H1 (cell line): ENCODE measurements around the gene CTAG1A. TPM values are rescaled to one million over a fixed set of nuclear protein-coding genes. Genes with fewer than 3 reads are reported as not detected.

Experiments used
- CTCF ChIA-PET: fragments of 300-600 bp; sonication (Branson Sonifier 250); formaldehyde crosslinking; loops from one replicate; lab custom pipeline; 2021; ENCODE audit not compliant: partially characterized antibody; lab: Charles Lee
- POLR2A ChIA-PET: fragments of 300-600 bp; sonication (Branson Sonifier 250); formaldehyde crosslinking; loops from one replicate; lab custom pipeline; 2021; ENCODE audit warnings: inconsistent platforms; ENCODE audit not compliant: partially characterized antibody; lab: Charles Lee
- DNase-seq, 2 experiments: peaks; one replicate each; pipeline versions ENCODE4 v3.0.0 to v3.0.0-alpha.2; 2010 to 2022; ENCODE audit warnings: low spot score in 2 of 2, low read depth in 1 of 2, mixed read lengths in 1 of 2
- FAIRE-seq: peaks from 2 replicates; lab custom pipeline; 2011; peaks lifted over from hg19 to GRCh38; lab: Jason Lieb, UNC
- H2AFZ ChIP-seq: 2 replicates; pipeline ENCODE4 v1.8.1; 2012; ENCODE audit warnings: low read length, inconsistent platforms
- H2AK5ac ChIP-seq: 2 replicates; pipeline ENCODE4 v1.6.1; 2013; ENCODE audit warnings: low read depth, low read length
- H2BK120ac ChIP-seq: replicated peaks from 2 replicates; pipeline ENCODE3; 2013; ENCODE audit warnings: low read depth, low read length, inconsistent platforms
- H2BK12ac ChIP-seq: 2 replicates; pipeline ENCODE4 v1.6.1; 2013; ENCODE audit warnings: low read depth, low read length
- H2BK15ac ChIP-seq: 2 replicates; pipeline ENCODE4 v1.6.1; 2013; ENCODE audit warnings: low read length
- H2BK20ac ChIP-seq: 2 replicates; pipeline ENCODE4 v1.6.1; 2013; ENCODE audit warnings: low read length
- H2BK5ac ChIP-seq: 2 replicates; pipeline ENCODE4 v1.6.1; 2013; ENCODE audit warnings: low read depth, low read length
- H3K14ac ChIP-seq: 2 replicates; pipeline ENCODE4 v1.6.1; 2013; ENCODE audit warnings: inconsistent platforms; ENCODE audit not compliant: insufficient read length
- H3K18ac ChIP-seq: 2 replicates; pipeline ENCODE4 v1.6.1; 2013; ENCODE audit warnings: low read length; ENCODE audit errors: extremely low read depth
- H3K23ac ChIP-seq: 2 replicates; pipeline ENCODE4 v1.6.1; 2013; ENCODE audit warnings: inconsistent platforms; ENCODE audit not compliant: insufficient read length
- H3K23me2 ChIP-seq: 2 replicates; pipeline ENCODE4 v1.6.1; 2013; ENCODE audit warnings: low read depth, low read length
- H3K27ac ChIP-seq: 2 replicates; pipeline ENCODE4 v1.6.1; 2011; ENCODE audit warnings: low read depth, low read length, inconsistent platforms
- H3K27me3 ChIP-seq, 4 experiments: replicated peaks in 1 of 4; 1 replicate in 1 of 4; 2 replicates in 3 of 4; pipeline versions ENCODE4 v1.6.1 to v1.8.1; 2011 to 2013; ENCODE audit warnings: low read length in 3 of 4, mild to moderate bottlenecking in 3 of 4, inconsistent platforms in 2 of 4, mixed read lengths in 2 of 4, moderate library complexity in 1 of 4; ENCODE audit not compliant: control insufficient read depth in 3 of 4, insufficient read depth in 3 of 4; ENCODE audit errors: extremely low read depth in 1 of 4
- H3K36me3 ChIP-seq, 4 experiments: 2 replicates each; pipeline versions ENCODE4 v1.6.1 to v1.8.1; 2011 to 2013; ENCODE audit warnings: mild to moderate bottlenecking in 4 of 4, low read length in 3 of 4, moderate library complexity in 2 of 4, control low read depth in 1 of 4, inconsistent platforms in 1 of 4; ENCODE audit not compliant: insufficient read depth in 4 of 4, control insufficient read depth in 2 of 4
- H3K4ac ChIP-seq: replicated peaks from 2 replicates; pipeline ENCODE3; 2013; ENCODE audit warnings: low read length, low read depth, mixed read lengths, inconsistent platforms; ENCODE audit not compliant: insufficient read length
- H3K4me1 ChIP-seq, 4 experiments: replicated peaks in 1 of 4; 1 replicate in 1 of 4; 2 replicates in 3 of 4; pipeline versions ENCODE4 v1.6.1 to v1.8.1; 2011 to 2013; ENCODE audit warnings: low read length in 3 of 4, inconsistent platforms in 2 of 4, mixed read lengths in 1 of 4; ENCODE audit not compliant: insufficient read depth in 4 of 4, control insufficient read depth in 3 of 4
- H3K4me2 ChIP-seq, 2 experiments: 2 replicates each; pipeline versions ENCODE4 v1.6.1 to v1.8.1; 2011 to 2013; ENCODE audit warnings: low read depth in 2 of 2, low read length in 2 of 2, control low read depth in 1 of 2, inconsistent platforms in 1 of 2, mild to moderate bottlenecking in 1 of 2; ENCODE audit not compliant: insufficient read depth in 1 of 2
- H3K4me3 ChIP-seq, 4 experiments: fragments of 200-600, 300-600 bp in 1 of 4; sonication (generic), shearing (Covaris generic), sonication (Bioruptor Twin) in 1 of 4; 2 replicates each; pipeline versions ENCODE4 v1.5.1 to v1.8.1; 2011 to 2016; ENCODE audit warnings: low read length in 4 of 4, low read depth in 3 of 4, control low read depth in 2 of 4, inconsistent platforms in 2 of 4, mild to moderate bottlenecking in 2 of 4, mixed read lengths in 1 of 4, moderate library complexity in 1 of 4; ENCODE audit not compliant: insufficient read depth in 2 of 4; ENCODE audit errors: extremely low read depth in 1 of 4
- H3K56ac ChIP-seq: replicated peaks from 2 replicates; pipeline ENCODE3; 2013; ENCODE audit warnings: low read depth, mild to moderate bottlenecking, mixed read lengths, low read length, inconsistent platforms; ENCODE audit not compliant: insufficient read length
- H3K79me1 ChIP-seq: 2 replicates; pipeline ENCODE4 v1.6.1; 2013; ENCODE audit warnings: low read depth, low read length, control low read depth
- H3K79me2 ChIP-seq, 2 experiments: 2 replicates each; pipeline versions ENCODE4 v1.6.1 to v1.8.1; 2012 to 2013; ENCODE audit warnings: low read length in 2 of 2, mild to moderate bottlenecking in 2 of 2, inconsistent platforms in 1 of 2; ENCODE audit not compliant: insufficient read depth in 2 of 2, control insufficient read depth in 1 of 2
- H3K9ac ChIP-seq, 4 experiments: replicated peaks in 1 of 4; 1 replicate in 1 of 4; 2 replicates in 3 of 4; pipeline versions ENCODE4 v1.6.1 to v1.8.1; 2011 to 2013; ENCODE audit warnings: low read depth in 3 of 4, low read length in 3 of 4, control low read depth in 2 of 4, mild to moderate bottlenecking in 2 of 4, moderate library complexity in 2 of 4, inconsistent platforms in 1 of 4; ENCODE audit errors: extremely low read depth in 1 of 4
- H3K9me3 ChIP-seq, 2 experiments: 2 replicates each; pipeline versions ENCODE4 v1.6.1 to v1.8.1; 2012 to 2013; ENCODE audit warnings: mild to moderate bottlenecking in 2 of 2, moderate library complexity in 2 of 2, control low read depth in 1 of 2, inconsistent platforms in 1 of 2, low read depth in 1 of 2, low read length in 1 of 2, mixed read lengths in 1 of 2; ENCODE audit not compliant: insufficient read depth in 2 of 2
- H4K20me1 ChIP-seq, 2 experiments: replicated peaks in 1 of 2; 2 replicates each; pipeline versions ENCODE3 to v1.8.1; 2011 to 2013; ENCODE audit warnings: inconsistent platforms in 2 of 2, low read length in 2 of 2, mild to moderate bottlenecking in 1 of 2; ENCODE audit not compliant: insufficient read depth in 2 of 2, control insufficient read depth in 1 of 2
- H4K5ac ChIP-seq: 2 replicates; pipeline ENCODE4 v1.6.1; 2013; ENCODE audit warnings: low read length, low read depth, mixed read lengths, inconsistent platforms; ENCODE audit not compliant: insufficient read length
- H4K8ac ChIP-seq: 2 replicates; pipeline ENCODE4 v1.8.0; 2013; ENCODE audit warnings: mild to moderate bottlenecking, moderate library complexity, low read length, inconsistent platforms; ENCODE audit not compliant: insufficient read depth; ENCODE audit errors: extremely low read depth
- H4K91ac ChIP-seq: replicated peaks from 2 replicates; pipeline ENCODE3; 2013; ENCODE audit warnings: low read length, mixed read lengths, inconsistent platforms; ENCODE audit not compliant: insufficient read length
- CHD1 ChIP-seq: IDR thresholded peaks from 2 replicates; pipeline ENCODE4 v1.6.1; 2012; ENCODE audit warnings: low read depth, low read length, improper control_type of control experiment
- E2F6 ChIP-seq: IDR thresholded peaks from 2 replicates; pipeline ENCODE4 v1.6.1; 2012; ENCODE audit warnings: inconsistent platforms
- HDAC6 ChIP-seq: IDR thresholded peaks from one replicate; pipeline ENCODE4 v1.7.1; 2012; ENCODE audit warnings: low read depth, mild to moderate bottlenecking, inconsistent platforms, low read length, moderate library complexity
- POLR2AphosphoS5 ChIP-seq: IDR thresholded peaks from 2 replicates; pipeline ENCODE4 v1.6.1; 2011; ENCODE audit warnings: low read depth, low read length
- WGBS, 2 experiments: shearing (Covaris generic) in 1 of 2; methylation state at CpG; one replicate each; pipeline versions ENCODE4 v1.1.6 to v1.1.7; 2013 to 2015; ENCODE audit warnings: low lambda C conversion rate in 2 of 2, mixed read lengths in 2 of 2, inconsistent platforms in 1 of 2, low coverage in 1 of 2, missing lambda C conversion rate in 1 of 2; ENCODE audit not compliant: insufficient replicate concordance in 2 of 2, insufficient coverage in 1 of 2, insufficient read length in 1 of 2; ENCODE audit errors: extremely low coverage in 1 of 2, missing lambda C conversion rate in 1 of 2; 5-methylcytosine and 5-hydroxymethylcytosine counted together
- polyA plus RNA-seq, 7 experiments: library from polyadenylated mRNA; depleted of rRNA in 3 of 7; stranded (reverse) in 5 of 7; unstranded in 2 of 7; fragments of >200 nt in 5 of 7; fragments of 200-250 nt in 2 of 7; gene quantifications; 1 replicate in 5 of 7; 2 replicates in 1 of 7; 4 replicates in 1 of 7; pipeline versions ENCODE4 v1.2.1 to v1.2.3, GENCODE V29; 2011 to 2013; ENCODE audit warnings: missing spikeins in 2 of 7, mixed read lengths in 2 of 7
- total RNA-seq: library from RNA; stranded (reverse); fragmentation: NEBNext Ultra II Directional; extraction: Animal tissue kit (Norgen Biotek cat#: 25700); gene quantifications from 2 replicates; pipeline ENCODE4 v1.2.1, GENCODE V29; 2021

Gene CTAG1A
- total and polyA plus RNA-seq, 2 of the 8 experiments (the other 6 are each of a cell fraction or from before 2014, with no cell fraction given), result not detected

- H3K14ac ChIP-seq, result no peak overlapping the region
- H2BK5ac ChIP-seq, result no peak overlapping the region
- no peak overlapping the region for H2BK12ac ChIP-seq
- no peak overlapping the region for H3K4me3 ChIP-seq
- H3K18ac ChIP-seq, result no peak overlapping the region
- H4K91ac ChIP-seq, result no peak overlapping the region
- H4K20me1 ChIP-seq, result no peaks in the 10 kb centered on the region
- H3K27ac ChIP-seq, result no peak overlapping the region
- DNase-seq (no peak), FAIRE-seq (no peak)
- H3K36me3 ChIP-seq, result no peaks in the 10 kb centered on the region
- H2AFZ ChIP-seq, result no peak overlapping the region
- WGBS, 2 experiments, result 100% methylated on average over 6 of the region's 8 CpGs; no CpG with 5 or more reads in 1 of the 2 experiments
- H4K5ac ChIP-seq, result no peak overlapping the region
- peaks cover 0 to 10% (median 0%) of the 10 kb centered on the region in 4 experiments; a peak in 4 of 7 replicates for H3K4me1 ChIP-seq
- no peaks in the 10 kb centered on the region for H3K79me1 ChIP-seq
- no peak overlapping the region for H3K4me2 ChIP-seq
- H3K27me3 ChIP-seq, result no peaks in the 10 kb centered on the region
- no peak overlapping the region for H3K23ac ChIP-seq
- ChIA-PET POLR2A (interaction anchor here (0.6 kb wide), 1 partner anchor 103 kb away, joined by 3 read pairs; no protein-coding TSS in a partner anchor), CTCF (interaction anchor here (0.9 to 2.2 kb wide), 2 partner anchors 13 to 150 kb away, joined by 5 to 6 read pairs; no protein-coding TSS in a partner anchor)
- H4K8ac ChIP-seq, result no peak overlapping the region
- H2BK20ac ChIP-seq, result no peak overlapping the region
- H2AK5ac ChIP-seq, result no peak overlapping the region
- no peaks in the 10 kb centered on the region for H3K23me2 ChIP-seq
- no peak overlapping the region for H3K9ac ChIP-seq
- H3K9me3 ChIP-seq, result peaks cover 3 to 8% of the 10 kb centered on the region in 2 experiments
- no peak overlapping the region for H2BK15ac ChIP-seq
- no peaks in the 10 kb centered on the region for H3K79me2 ChIP-seq
- no peak overlapping the region for H2BK120ac ChIP-seq
- H3K4ac ChIP-seq, result no peak overlapping the region
- H3K56ac ChIP-seq, result no peak overlapping the region
- TF ChIP-seq POLR2AphosphoS5, result no peak
- TF ChIP-seq HDAC6, result no peak
- TF ChIP-seq E2F6, result no peak
- TF ChIP-seq CHD1, result no peak
Observed at GRCh38 chrX:154598656-154599055, 13.7 kb downstream of the CTAG1A start.
